HEK293 (cell line): ENCODE data around the gene ADAM23.

ENCODE experiments used
- CTCF ChIA-PET: fragments of 350-600 bp; formaldehyde crosslinking; extraction: SDS; loops from one replicate; lab custom pipeline; 2021; ENCODE audit warnings: antibody characterized with exemption; lab: Yijun Ruan, JAX
- POLR2A ChIA-PET: fragments of 300-600 bp; formaldehyde crosslinking; extraction: SDS; loops from one replicate; lab custom pipeline; 2020; ENCODE audit warnings: antibody characterized with exemption, inconsistent platforms; lab: Yijun Ruan, JAX
- H3K27ac ChIP-seq: fragments of 200-500 bp; sonication (Bioruptor generic); 2 replicates; pipeline ENCODE4 v1.5.1; 2014; ENCODE audit warnings: low read depth, low read length, control low read depth, inconsistent platforms; ENCODE audit errors: extremely low read depth
- H3K36me3 ChIP-seq, 2 experiments: fragments of 200-500 bp in 1 of 2; sonication (Bioruptor generic) in 1 of 2; 1 replicate in 1 of 2; 2 replicates in 1 of 2; pipeline ENCODE4 v1.5.1; 2014 to 2017; ENCODE audit warnings: inconsistent platforms in 2 of 2, low read length in 2 of 2; ENCODE audit not compliant: control insufficient read depth in 2 of 2, insufficient read depth in 1 of 2
- H3K4me1 ChIP-seq: fragments of 200-500 bp; sonication (Bioruptor generic); 2 replicates; pipeline ENCODE4 v1.5.1; 2014; ENCODE audit warnings: mild to moderate bottlenecking, low read length, inconsistent platforms; ENCODE audit not compliant: control insufficient read depth, insufficient read depth
- H3K4me3 ChIP-seq: 2 replicates; pipeline ENCODE4 v1.5.1; 2011; ENCODE audit warnings: low read depth, mild to moderate bottlenecking, control low read depth, low read length, moderate library complexity
- H3K9me3 ChIP-seq: fragments of 200-500 bp; sonication (Bioruptor generic); 2 replicates; pipeline ENCODE4 v1.5.1; 2014; ENCODE audit warnings: low read depth, low read length, inconsistent platforms; ENCODE audit not compliant: control insufficient read depth, insufficient read depth
- IKZF3 ChIP-seq: fragments of 450-650 bp; IDR thresholded peaks from 2 replicates; pipeline ENCODE4 v1.5.0; 2018; ENCODE audit warnings: missing biosample characterization, mild to moderate bottlenecking, missing genetic modification characterization, moderate library complexity
- MZF1 ChIP-seq: fragments of 450-650 bp; formaldehyde crosslinking; IDR thresholded peaks from 2 replicates; pipeline ENCODE4 v1.5.1; 2017; ENCODE audit warnings: missing biosample characterization, missing genetic modification characterization, borderline replicate concordance
- PRDM1 ChIP-seq: fragments of 450-650 bp; formaldehyde crosslinking; IDR thresholded peaks from 2 replicates; pipeline ENCODE4; 2016; ENCODE audit warnings: missing biosample characterization, missing genetic modification characterization
- TRIM28 ChIP-seq: IDR thresholded peaks from 2 replicates; pipeline ENCODE4 v1.6.1; 2011; ENCODE audit warnings: low read length, control low read depth, borderline replicate concordance
- ZBTB17 ChIP-seq: fragments of 450-650 bp; formaldehyde crosslinking; IDR thresholded peaks from 2 replicates; pipeline ENCODE4 v1.5.1; 2016; ENCODE audit warnings: missing biosample characterization, missing genetic modification characterization
- ZBTB20 ChIP-seq: fragments of 450-650 bp; formaldehyde crosslinking; IDR thresholded peaks from 2 replicates; pipeline ENCODE4 v1.5.1; 2016; ENCODE audit warnings: missing biosample characterization, missing genetic modification characterization
- ZBTB8A ChIP-seq: fragments of 450-650 bp; formaldehyde crosslinking; IDR thresholded peaks from 2 replicates; pipeline ENCODE4 v1.5.1; 2016; ENCODE audit warnings: missing biosample characterization, missing genetic modification characterization
- ZIC2 ChIP-seq: fragments of 450-650 bp; formaldehyde crosslinking; IDR thresholded peaks from 2 replicates; pipeline ENCODE4 v1.5.1; 2016; ENCODE audit warnings: missing biosample characterization, missing genetic modification characterization
- ZNF221 ChIP-seq: fragments of 450-650 bp; formaldehyde crosslinking; IDR thresholded peaks from 2 replicates; pipeline ENCODE4 v1.5.1; 2017; ENCODE audit warnings: missing biosample characterization, missing genetic modification characterization, borderline replicate concordance
- ZNF274 ChIP-seq, 2 experiments: fragments of 200-500 bp in 1 of 2; fragments of 450-650 bp in 1 of 2; sonication (Bioruptor generic) in 1 of 2; formaldehyde crosslinking in 1 of 2; IDR thresholded peaks; 2 replicates each; pipeline versions ENCODE4 v1.5.1 to v1.6.1; 2014 to 2016; ENCODE audit warnings: borderline replicate concordance in 1 of 2, inconsistent platforms in 1 of 2, low read length in 1 of 2, missing biosample characterization in 1 of 2, missing genetic modification characterization in 1 of 2
- ZNF391 ChIP-seq: fragments of 450-650 bp; formaldehyde crosslinking; IDR thresholded peaks from 2 replicates; pipeline ENCODE4 v1.5.1; 2016; ENCODE audit warnings: low read depth, missing biosample characterization, missing genetic modification characterization, borderline replicate concordance
- ZNF404 ChIP-seq: fragments of 450-650 bp; formaldehyde crosslinking; IDR thresholded peaks from 2 replicates; pipeline ENCODE4 v1.5.1; 2017; ENCODE audit warnings: missing biosample characterization, missing genetic modification characterization
- ZNF623 ChIP-seq: fragments of 450-650 bp; formaldehyde crosslinking; IDR thresholded peaks from 2 replicates; pipeline ENCODE4 v1.5.1; 2016; ENCODE audit warnings: missing biosample characterization, missing genetic modification characterization
- ZNF629 ChIP-seq: fragments of 450-650 bp; formaldehyde crosslinking; IDR thresholded peaks from 2 replicates; pipeline ENCODE4 v1.5.1; 2017; ENCODE audit warnings: missing biosample characterization, missing genetic modification characterization
- ZNF76 ChIP-seq: fragments of 450-650 bp; formaldehyde crosslinking; IDR thresholded peaks from 2 replicates; pipeline ENCODE4; 2016; ENCODE audit warnings: low read depth, missing biosample characterization, missing genetic modification characterization, borderline replicate concordance
- ZNF830 ChIP-seq: fragments of 450-650 bp; IDR thresholded peaks from 2 replicates; pipeline ENCODE4 v1.5.0; 2018; ENCODE audit warnings: missing biosample characterization, missing genetic modification characterization, low read depth, mild to moderate bottlenecking, moderate library complexity
- ZSCAN30 ChIP-seq: fragments of 450-650 bp; IDR thresholded peaks from 2 replicates; pipeline ENCODE4 v1.5.1; 2018; ENCODE audit warnings: missing biosample characterization, mild to moderate bottlenecking, missing genetic modification characterization, moderate library complexity
- TF ChIP-seq, protein P1 (sequence below): fragments of 450-650 bp; formaldehyde crosslinking; IDR thresholded peaks from 2 replicates; pipeline ENCODE4 v1.5.1; 2016; ENCODE audit warnings: missing biosample characterization, missing genetic modification characterization
- TF ChIP-seq, protein P2 (sequence below): fragments of 450-650 bp; formaldehyde crosslinking; IDR thresholded peaks from 2 replicates; pipeline ENCODE4 v1.5.1; 2016; ENCODE audit warnings: missing biosample characterization, missing genetic modification characterization
- TF ChIP-seq, protein P3 (sequence below): fragments of 450-650 bp; formaldehyde crosslinking; IDR thresholded peaks from 2 replicates; pipeline ENCODE4 v1.5.1; 2016; ENCODE audit warnings: missing biosample characterization, missing genetic modification characterization
- TF ChIP-seq, protein P4 (sequence below): fragments of 450-650 bp; formaldehyde crosslinking; IDR thresholded peaks from 2 replicates; pipeline ENCODE4 v1.5.1; 2016; ENCODE audit warnings: missing biosample characterization, missing genetic modification characterization
- TF ChIP-seq, protein P5 (sequence below): fragments of 450-650 bp; formaldehyde crosslinking; conservative IDR thresholded peaks from 2 replicates; pipeline ENCODE4 v1.5.1; 2016; ENCODE audit warnings: low read depth, missing biosample characterization, missing genetic modification characterization

Gene ADAM23

DNA sequence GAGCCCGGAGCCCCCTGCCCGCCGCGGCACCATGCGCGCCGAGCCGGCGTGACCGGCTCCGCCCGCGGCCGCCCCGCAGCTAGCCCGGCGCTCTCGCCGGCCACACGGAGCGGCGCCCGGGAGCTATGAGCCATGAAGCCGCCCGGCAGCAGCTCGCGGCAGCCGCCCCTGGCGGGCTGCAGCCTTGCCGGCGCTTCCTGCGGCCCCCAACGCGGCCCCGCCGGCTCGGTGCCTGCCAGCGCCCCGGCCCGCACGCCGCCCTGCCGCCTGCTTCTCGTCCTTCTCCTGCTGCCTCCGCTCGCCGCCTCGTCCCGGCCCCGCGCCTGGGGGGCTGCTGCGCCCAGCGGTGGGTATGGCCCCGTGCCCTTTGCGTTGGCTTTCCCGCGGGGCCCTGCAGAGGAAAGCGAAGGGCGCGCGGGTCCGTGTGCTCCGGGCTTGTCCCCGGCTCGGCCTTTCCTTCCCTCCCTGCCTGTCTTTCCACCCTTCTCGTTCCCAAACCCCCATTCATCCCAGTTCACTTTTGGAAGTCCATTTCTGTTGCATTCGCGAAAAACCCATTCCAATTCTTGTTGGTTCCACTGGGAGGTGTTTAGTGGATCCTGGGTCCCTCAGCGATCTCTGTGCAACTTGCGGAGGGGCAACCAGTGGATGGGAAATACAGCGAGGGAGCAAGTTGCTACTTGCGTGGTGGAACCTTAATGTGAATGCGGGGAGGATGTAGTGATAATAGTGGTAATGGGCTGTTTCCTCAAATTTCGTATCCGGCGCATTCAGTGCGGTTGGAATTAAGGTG is 599 bp downstream of the ADAM23 start (continued):
- TF ChIP-seq, protein P1, sequence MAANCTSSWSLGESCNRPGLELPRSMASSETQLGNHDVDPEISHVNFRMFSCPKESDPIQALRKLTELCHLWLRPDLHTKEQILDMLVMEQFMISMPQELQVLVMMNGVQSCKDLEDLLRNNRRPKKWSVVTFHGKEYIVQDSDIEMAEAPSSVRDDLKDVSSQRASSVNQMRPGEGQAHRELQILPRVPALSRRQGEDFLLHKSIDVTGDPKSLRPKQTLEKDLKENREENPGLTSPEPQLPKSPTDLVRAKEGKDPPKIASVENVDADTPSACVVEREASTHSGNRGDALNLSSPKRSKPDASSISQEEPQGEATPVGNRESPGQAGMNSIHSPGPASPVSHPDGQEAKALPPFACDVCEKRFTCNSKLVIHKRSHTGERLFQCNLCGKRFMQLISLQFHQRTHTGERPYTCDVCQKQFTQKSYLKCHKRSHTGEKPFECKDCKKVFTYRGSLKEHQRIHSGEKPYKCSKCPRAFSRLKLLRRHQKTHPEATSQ = no peak
- TF ChIP-seq PRDM1 = peak; percentile 24; the same call in 1 of the 2 replicates
- TF ChIP-seq ZBTB8A (tag by site-specific recombination) = peak; percentile 81
- no peak for TF ChIP-seq ZNF830 (tag by site-specific recombination)
- TF ChIP-seq, protein P2, sequence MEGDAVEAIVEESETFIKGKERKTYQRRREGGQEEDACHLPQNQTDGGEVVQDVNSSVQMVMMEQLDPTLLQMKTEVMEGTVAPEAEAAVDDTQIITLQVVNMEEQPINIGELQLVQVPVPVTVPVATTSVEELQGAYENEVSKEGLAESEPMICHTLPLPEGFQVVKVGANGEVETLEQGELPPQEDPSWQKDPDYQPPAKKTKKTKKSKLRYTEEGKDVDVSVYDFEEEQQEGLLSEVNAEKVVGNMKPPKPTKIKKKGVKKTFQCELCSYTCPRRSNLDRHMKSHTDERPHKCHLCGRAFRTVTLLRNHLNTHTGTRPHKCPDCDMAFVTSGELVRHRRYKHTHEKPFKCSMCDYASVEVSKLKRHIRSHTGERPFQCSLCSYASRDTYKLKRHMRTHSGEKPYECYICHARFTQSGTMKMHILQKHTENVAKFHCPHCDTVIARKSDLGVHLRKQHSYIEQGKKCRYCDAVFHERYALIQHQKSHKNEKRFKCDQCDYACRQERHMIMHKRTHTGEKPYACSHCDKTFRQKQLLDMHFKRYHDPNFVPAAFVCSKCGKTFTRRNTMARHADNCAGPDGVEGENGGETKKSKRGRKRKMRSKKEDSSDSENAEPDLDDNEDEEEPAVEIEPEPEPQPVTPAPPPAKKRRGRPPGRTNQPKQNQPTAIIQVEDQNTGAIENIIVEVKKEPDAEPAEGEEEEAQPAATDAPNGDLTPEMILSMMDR (tag by site-specific recombination) = peak; percentile 61; the same call in 1 of the 2 replicates
- TF ChIP-seq IKZF3 (tag by site-specific recombination) = no peak
- no peak for TF ChIP-seq ZNF623 (tag by site-specific recombination)
- peak; percentile 40; the same call in 1 of the 2 replicates for TF ChIP-seq ZIC2 (tag by site-specific recombination)
- TF ChIP-seq ZBTB20 (tag by site-specific recombination) = peak; percentile 88
- no peak for TF ChIP-seq ZNF76 (tag by site-specific recombination)

DNA sequence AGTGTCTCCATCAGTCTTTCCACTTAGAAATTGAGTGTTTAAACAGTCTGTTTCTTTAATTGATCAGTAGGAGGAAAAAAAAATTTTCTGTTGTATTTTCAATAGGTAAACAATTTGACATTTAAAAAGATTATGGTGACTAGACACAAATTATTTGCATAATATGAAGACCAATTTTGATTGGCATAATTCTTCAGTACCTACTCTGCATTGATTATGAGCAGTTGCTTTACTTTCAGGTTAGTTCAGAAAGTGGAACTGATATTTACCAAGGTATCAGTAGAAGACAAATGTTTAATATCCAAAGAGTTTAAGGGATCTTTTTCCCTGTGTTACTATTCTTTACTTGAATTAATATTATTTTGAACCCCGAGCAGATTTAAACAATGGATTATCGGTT is 2.6 kb downstream of the ADAM23 start:
- Histone ChIP-seq H3K27ac (no peak overlapping the region), H3K4me3 (no peak overlapping the region), H3K9me3 (no peaks in the 10 kb centered on the region), H3K4me1 (no peaks in the 10 kb centered on the region), H3K36me3 (peaks cover 0 to 4% of the 10 kb centered on the region in 2 experiments; a peak in 1 of 3 replicates)
- TF ChIP-seq ZNF404 (tag by site-specific recombination) = no peak
- TF ChIP-seq ZSCAN30 (tag by site-specific recombination) = no peak
- TF ChIP-seq, protein P3, sequence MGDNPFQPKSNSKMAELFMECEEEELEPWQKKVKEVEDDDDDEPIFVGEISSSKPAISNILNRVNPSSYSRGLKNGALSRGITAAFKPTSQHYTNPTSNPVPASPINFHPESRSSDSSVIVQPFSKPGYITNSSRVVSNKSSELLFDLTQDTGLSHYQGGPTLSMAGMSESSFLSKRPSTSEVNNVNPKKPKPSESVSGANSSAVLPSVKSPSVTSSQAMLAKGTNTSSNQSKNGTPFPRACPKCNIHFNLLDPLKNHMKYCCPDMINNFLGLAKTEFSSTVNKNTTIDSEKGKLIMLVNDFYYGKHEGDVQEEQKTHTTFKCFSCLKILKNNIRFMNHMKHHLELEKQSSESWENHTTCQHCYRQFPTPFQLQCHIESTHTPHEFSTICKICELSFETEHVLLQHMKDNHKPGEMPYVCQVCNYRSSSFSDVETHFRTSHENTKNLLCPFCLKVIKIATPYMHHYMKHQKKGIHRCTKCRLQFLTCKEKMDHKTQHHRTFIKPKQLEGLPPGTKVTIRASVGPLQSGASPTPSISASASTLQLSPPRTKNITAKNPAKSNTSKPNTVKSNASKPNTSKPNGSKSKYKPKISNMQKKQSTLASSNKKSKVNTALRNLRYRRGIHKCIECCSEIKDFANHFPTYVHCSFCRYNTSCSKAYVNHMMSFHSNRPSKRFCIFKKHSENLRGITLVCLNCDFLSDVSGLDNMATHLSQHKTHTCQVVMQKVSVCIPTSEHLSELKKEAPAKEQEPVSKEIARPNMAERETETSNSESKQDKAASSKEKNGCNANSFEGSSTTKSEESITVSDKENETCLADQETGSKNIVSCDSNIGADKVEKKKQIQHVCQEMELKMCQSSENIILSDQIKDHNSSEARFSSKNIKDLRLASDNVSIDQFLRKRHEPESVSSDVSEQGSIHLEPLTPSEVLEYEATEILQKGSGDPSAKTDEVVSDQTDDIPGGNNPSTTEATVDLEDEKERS = no peak
- no peak for TF ChIP-seq MZF1 (tag by site-specific recombination)
- no peak for TF ChIP-seq ZNF391 (tag by site-specific recombination)
- TF ChIP-seq TRIM28 = no peak
- TF ChIP-seq ZNF629 (tag by site-specific recombination) = no peak
- TF ChIP-seq, protein P4, sequence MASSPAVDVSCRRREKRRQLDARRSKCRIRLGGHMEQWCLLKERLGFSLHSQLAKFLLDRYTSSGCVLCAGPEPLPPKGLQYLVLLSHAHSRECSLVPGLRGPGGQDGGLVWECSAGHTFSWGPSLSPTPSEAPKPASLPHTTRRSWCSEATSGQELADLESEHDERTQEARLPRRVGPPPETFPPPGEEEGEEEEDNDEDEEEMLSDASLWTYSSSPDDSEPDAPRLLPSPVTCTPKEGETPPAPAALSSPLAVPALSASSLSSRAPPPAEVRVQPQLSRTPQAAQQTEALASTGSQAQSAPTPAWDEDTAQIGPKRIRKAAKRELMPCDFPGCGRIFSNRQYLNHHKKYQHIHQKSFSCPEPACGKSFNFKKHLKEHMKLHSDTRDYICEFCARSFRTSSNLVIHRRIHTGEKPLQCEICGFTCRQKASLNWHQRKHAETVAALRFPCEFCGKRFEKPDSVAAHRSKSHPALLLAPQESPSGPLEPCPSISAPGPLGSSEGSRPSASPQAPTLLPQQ = no peak
- TF ChIP-seq IKZF3 (tag by site-specific recombination) = no peak
- TF ChIP-seq, protein P5, sequence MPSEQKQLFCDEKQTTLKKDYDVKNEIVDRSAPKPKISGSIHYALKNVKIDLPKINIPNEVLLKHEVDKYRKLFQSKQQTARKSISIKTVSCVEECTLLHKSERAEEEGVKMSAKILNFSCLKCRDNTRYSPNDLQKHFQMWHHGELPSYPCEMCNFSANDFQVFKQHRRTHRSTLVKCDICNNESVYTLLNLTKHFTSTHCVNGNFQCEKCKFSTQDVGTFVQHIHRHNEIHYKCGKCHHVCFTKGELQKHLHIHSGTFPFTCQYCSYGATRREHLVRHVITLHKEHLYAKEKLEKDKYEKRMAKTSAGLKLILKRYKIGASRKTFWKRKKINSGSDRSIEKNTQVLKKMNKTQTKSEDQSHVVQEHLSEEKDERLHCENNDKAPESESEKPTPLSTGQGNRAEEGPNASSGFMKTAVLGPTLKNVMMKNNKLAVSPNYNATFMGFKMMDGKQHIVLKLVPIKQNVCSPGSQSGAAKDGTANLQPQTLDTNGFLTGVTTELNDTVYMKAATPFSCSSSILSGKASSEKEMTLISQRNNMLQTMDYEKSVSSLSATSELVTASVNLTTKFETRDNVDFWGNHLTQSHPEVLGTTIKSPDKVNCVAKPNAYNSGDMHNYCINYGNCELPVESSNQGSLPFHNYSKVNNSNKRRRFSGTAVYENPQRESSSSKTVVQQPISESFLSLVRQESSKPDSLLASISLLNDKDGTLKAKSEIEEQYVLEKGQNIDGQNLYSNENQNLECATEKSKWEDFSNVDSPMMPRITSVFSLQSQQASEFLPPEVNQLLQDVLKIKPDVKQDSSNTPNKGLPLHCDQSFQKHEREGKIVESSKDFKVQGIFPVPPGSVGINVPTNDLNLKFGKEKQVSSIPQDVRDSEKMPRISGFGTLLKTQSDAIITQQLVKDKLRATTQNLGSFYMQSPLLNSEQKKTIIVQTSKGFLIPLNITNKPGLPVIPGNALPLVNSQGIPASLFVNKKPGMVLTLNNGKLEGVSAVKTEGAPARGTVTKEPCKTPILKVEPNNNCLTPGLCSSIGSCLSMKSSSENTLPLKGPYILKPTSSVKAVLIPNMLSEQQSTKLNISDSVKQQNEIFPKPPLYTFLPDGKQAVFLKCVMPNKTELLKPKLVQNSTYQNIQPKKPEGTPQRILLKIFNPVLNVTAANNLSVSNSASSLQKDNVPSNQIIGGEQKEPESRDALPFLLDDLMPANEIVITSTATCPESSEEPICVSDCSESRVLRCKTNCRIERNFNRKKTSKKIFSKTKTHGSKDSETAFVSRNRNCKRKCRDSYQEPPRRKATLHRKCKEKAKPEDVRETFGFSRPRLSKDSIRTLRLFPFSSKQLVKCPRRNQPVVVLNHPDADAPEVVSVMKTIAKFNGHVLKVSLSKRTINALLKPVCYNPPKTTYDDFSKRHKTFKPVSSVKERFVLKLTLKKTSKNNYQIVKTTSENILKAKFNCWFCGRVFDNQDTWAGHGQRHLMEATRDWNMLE (tag by site-specific recombination) = no peak
- no peak for TF ChIP-seq ZNF221 (tag by site-specific recombination)
- TF ChIP-seq ZNF274 (IDR thresholded peaks at IDR 0.05; ENCODE audit: low read length) = no peak
- TF ChIP-seq ZNF274 (tag by site-specific recombination; IDR thresholded peaks at IDR 0.05; ENCODE audit: borderline replicate concordance) = no peak
- TF ChIP-seq ZBTB17 (tag by site-specific recombination) = no peak
- ChIA-PET CTCF (no interaction called here), POLR2A (no interaction called here)
